ENCODE measurements around the gene TUBA4A. TPM values are rescaled to one million over a fixed set of nuclear protein-coding genes. Genes with fewer than 3 reads are reported as not detected.
A peak's percentile ranks its signal among the peaks of the same experiment; 100 is the strongest.

The TUBA4A gene
- total and polyA plus RNA-seq, 10 of the 15 experiments (the other 5 are each of a cell fraction or from before 2014, with no cell fraction given): 58.2 to 325 (median 134) TPM

- TF ChIP-seq, protein P1, sequence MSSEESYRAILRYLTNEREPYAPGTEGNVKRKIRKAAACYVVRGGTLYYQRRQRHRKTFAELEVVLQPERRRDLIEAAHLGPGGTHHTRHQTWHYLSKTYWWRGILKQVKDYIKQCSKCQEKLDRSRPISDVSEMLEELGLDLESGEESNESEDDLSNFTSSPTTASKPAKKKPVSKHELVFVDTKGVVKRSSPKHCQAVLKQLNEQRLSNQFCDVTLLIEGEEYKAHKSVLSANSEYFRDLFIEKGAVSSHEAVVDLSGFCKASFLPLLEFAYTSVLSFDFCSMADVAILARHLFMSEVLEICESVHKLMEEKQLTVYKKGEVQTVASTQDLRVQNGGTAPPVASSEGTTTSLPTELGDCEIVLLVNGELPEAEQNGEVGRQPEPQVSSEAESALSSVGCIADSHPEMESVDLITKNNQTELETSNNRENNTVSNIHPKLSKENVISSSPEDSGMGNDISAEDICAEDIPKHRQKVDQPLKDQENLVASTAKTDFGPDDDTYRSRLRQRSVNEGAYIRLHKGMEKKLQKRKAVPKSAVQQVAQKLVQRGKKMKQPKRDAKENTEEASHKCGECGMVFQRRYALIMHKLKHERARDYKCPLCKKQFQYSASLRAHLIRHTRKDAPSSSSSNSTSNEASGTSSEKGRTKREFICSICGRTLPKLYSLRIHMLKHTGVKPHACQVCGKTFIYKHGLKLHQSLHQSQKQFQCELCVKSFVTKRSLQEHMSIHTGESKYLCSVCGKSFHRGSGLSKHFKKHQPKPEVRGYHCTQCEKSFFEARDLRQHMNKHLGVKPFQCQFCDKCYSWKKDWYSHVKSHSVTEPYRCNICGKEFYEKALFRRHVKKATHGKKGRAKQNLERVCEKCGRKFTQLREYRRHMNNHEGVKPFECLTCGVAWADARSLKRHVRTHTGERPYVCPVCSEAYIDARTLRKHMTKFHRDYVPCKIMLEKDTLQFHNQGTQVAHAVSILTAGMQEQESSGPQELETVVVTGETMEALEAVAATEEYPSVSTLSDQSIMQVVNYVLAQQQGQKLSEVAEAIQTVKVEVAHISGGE (CRISPR knock-in tag; IDR thresholded peaks at IDR 0.05): no peak
- TF ChIP-seq ZBTB33 (IDR thresholded peaks at IDR 0.05): no peak
- TF ChIP-seq, protein P2, sequence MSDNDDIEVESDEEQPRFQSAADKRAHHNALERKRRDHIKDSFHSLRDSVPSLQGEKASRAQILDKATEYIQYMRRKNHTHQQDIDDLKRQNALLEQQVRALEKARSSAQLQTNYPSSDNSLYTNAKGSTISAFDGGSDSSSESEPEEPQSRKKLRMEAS (IDR thresholded peaks at IDR 0.05; ENCODE audit: low read depth, low read length): peak; percentile 89
- peak; percentile 82; the same call in 1 of the 2 replicates for TF ChIP-seq TAF1 (IDR thresholded peaks at IDR 0.05; ENCODE audit: borderline replicate concordance, low read depth, low read length)
- TF ChIP-seq MXI1 (IDR thresholded peaks at IDR 0.05; ENCODE audit: low read depth, low read length): peak; percentile 57
- TF ChIP-seq KDM1A (IDR thresholded peaks at IDR 0.05; ENCODE audit: borderline replicate concordance): no peak
- 0 out of 2 replicates have a peak, but pooled peaks have one; percentile 38 for TF ChIP-seq CHD2 (IDR thresholded peaks at IDR 0.05; ENCODE audit: borderline replicate concordance, low read depth, low read length)
- TF ChIP-seq POLR2A (IDR thresholded peaks at IDR 0.05; ENCODE audit: low read depth, low read length): peak; percentile 95
- TF ChIP-seq, protein P3, sequence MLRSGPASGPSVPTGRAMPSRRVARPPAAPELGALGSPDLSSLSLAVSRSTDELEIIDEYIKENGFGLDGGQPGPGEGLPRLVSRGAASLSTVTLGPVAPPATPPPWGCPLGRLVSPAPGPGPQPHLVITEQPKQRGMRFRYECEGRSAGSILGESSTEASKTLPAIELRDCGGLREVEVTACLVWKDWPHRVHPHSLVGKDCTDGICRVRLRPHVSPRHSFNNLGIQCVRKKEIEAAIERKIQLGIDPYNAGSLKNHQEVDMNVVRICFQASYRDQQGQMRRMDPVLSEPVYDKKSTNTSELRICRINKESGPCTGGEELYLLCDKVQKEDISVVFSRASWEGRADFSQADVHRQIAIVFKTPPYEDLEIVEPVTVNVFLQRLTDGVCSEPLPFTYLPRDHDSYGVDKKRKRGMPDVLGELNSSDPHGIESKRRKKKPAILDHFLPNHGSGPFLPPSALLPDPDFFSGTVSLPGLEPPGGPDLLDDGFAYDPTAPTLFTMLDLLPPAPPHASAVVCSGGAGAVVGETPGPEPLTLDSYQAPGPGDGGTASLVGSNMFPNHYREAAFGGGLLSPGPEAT (IDR thresholded peaks at IDR 0.05; ENCODE audit: low read depth): 0 out of 2 replicates have a peak, but pooled peaks have one; percentile 31
- TF ChIP-seq, protein P4, sequence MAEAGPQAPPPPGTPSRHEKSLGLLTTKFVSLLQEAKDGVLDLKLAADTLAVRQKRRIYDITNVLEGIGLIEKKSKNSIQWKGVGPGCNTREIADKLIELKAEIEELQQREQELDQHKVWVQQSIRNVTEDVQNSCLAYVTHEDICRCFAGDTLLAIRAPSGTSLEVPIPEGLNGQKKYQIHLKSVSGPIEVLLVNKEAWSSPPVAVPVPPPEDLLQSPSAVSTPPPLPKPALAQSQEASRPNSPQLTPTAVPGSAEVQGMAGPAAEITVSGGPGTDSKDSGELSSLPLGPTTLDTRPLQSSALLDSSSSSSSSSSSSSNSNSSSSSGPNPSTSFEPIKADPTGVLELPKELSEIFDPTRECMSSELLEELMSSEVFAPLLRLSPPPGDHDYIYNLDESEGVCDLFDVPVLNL (IDR thresholded peaks at IDR 0.05; ENCODE audit: low read depth, low read length): peak; percentile 91
- no peak for TF ChIP-seq JUNB (IDR thresholded peaks at IDR 0.05)
- TF ChIP-seq GABPA (IDR thresholded peaks at IDR 0.05; ENCODE audit: low read depth): no peak
- peak; percentile 32; the same call in 1 of the 2 replicates for TF ChIP-seq ZNF217 (IDR thresholded peaks at IDR 0.05)
- TF ChIP-seq MTA2 (IDR thresholded peaks at IDR 0.05; ENCODE audit: low read depth): 0 out of 2 replicates have a peak, but pooled peaks have one; percentile 9
Observed at GRCh38 chr2:219218732-219219701, 34.7 kb downstream of the TUBA4A start, which contains the start of gene ABCB6 (continued).

Data from GM12878 (cell line).